NCI-H82 treated with DMSO at 0.1 percent for 48 hours (cell line): Measurements from ENCODE around the gene MELTF.
A peak's percentile ranks its signal among the peaks of the same experiment; 100 is the strongest.

Source experiments
- DNase-seq: peaks from one replicate; lab custom pipeline; 2025; ENCODE audit not compliant: unreplicated experiment; lab: John Stamatoyannopoulos, UW

The MELTF gene

GRCh38 chr3:196969134-196969659 is 60.4 kb downstream of the MELTF start:
- no peak for DNase-seq

DNA sequence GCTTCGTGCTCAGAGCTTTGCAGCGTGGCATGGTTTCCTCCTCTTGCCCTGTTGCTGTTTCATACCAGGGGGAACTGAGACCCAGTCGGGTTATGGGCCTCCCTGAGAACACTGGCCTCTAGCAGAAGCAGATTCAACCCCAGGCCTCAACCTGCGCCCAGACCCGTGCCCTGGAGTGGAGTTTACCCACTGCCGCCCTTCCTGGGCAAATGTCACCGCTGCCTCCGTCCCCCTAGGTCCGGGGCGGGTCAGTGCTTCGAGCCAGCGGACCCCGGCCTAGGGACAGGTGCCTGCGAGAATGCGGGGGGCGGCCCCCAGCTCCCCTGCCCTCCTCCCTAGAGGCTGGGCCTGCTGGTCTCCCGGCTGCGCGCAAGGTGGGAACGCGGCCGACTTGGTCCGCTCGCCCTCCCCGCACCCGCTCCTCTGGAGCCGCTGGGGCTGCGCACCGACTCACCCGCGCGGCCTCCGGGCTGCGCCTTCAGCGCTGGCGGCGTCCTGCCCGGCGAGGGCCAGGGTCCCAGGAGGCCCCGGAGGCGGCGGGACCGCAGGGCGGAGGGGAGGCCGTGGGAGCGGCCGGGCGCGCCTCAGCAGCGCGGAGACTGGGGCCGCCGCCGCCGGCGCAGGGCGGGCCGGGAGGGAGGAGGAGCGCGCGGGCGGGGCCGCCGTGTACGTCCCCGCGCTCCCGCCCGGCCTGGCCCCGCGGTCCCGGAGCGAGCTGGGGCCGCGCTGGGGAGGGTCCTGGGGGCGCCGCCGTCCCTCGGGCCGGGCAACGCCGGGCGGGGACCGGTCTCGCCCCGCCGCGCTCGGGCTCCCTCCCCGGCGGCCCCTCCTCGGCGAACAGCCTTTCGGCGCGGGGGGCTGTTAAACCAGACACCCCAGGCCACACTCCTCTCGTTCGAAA is 61.1 kb downstream of the MELTF start, which contains the start of gene PIGZ:
Gene PIGZ, minus strand, starts transcription at position 601 of the 901 bp plus-strand sequence. CDS start 16,802 bp downstream, outside the sequence.
- no peak for DNase-seq

DNA sequence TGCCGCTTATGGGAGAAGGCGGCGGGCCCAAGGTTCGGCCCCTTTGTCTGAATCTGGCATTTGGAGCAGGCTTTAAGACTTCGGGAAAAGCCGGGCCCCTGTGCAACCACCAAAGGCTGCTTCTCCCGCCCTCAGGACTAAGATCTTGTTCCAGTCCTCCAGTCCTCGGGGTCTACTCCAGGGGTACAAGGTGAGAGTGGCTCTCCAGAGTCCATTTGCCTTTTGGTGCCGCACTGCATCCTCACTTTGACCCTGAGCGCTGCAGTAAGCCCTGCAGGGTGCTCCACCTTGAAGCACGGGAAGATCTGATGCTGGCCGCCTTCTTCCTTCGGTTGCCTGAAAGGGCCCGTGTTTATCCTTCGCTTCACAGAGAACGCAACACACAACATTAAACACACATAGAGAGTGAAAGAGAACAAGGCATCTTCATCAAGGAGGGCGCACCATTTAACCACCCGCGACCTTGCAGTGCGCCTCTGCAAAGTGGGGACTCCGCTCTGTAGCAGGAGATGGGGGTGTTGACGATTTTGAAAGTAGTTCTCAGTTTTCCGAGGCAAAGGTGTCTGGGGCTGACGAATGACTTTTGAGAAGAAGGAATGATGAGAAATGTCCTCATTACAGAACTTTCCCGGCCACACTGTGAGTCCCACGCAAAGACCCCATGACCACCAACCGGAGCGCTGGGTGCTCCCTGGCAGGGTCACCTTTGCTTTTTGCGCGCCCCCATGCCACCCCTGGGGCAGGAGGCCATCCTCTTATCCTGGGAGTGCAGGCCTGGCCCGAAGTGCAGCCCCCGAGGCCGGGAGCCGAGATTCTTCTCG is 62.0 kb downstream of the MELTF start:
- no peak for DNase-seq

DNA sequence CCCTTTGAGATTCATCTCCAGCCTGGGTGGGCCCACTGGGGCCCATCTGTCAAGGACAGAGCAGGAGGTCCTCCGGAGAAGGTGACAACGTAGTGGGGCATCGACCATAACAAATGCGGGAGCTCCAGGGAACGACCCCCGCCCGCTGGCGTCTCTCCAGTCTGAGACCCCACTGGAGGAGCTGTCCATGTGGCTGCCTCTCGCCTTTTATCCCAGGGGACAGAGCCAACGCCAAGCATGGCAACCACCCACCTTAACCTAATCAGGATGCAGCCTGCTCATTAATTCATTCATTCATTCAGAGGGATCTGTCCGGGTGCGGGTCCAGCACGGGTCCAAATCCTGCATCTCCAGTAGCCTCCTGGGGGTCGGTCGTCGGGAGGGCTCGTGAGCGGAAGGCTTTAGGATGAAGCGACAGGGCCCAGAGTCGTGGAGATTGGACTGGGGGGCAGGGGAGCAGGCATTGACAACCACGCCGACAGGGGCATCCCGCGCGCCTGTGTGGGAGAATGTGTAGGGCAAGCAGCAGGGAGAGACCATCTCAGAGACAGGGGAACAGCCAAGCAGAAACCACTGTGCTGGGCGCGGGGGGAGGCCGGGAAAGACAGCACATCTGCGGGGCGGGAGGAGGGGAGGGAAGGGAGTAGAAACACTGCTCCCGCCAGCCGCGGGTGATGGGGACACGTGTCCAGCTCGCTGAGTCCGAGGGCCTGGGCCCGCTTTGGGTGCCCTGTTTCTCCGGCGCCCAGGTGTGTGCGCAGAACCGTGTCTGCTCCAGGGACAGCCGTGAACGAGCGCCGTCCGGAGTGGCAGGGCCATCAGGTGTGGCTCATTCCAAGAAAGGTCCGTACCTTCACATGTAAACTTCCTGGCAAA is 62.9 kb downstream of the MELTF start:
- DNase-seq = no peak

GRCh38 chr3:196965804-196966173 is 63.8 kb downstream of the MELTF start:
- no peak for DNase-seq

GRCh38 chr3:196965112-196965803 is 64.4 kb downstream of the MELTF start:
- DNase-seq = no peak

DNA sequence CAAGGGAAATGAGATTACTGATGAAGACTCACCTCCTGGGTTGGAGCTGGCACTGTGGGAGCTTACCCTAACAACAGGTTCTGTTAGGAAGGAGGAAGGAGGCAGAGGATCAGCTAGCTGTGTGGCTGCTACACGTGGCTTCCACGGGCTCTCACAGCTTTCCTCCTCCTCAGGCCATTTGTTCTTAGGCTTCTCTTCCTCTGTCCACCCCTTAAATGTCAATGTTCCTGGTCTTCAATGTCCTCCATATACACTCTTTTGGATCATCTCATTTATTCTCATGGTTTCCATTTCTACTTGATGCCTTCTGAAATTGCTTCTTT is 66.0 kb downstream of the MELTF start:
- no peak for DNase-seq

GRCh38 chr3:196962930-196963630 is 66.5 kb downstream of the MELTF start:
- no peak for DNase-seq

GRCh38 chr3:196962108-196962929 is 67.3 kb downstream of the MELTF start:
- peak; percentile 89 for DNase-seq

DNA sequence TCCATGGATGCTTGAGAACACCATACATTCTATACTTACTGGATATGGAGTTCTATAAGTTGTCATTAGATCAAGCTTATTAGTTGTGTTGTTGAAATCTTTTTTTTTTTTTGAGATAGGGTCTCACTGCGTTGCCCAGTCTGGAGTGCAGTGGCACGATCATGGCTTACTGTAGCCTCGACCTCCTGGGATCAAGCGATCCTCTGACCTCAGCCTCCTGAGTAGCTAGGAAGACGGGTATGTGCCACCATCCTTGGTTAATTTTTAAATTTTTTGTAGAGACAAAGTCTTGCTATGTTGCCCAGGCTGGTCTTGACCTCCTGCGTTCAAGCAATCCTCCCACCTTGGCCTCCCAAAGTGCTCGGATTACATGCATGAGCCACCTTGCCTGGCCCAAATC is 74.8 kb downstream of the MELTF start:
- no peak for DNase-seq
